NOMO-1 treated with DMSO at 0.1 percent for 48 hours (cell line): Measurements from ENCODE around the gene STMN1.
A peak's percentile ranks its signal among the peaks of the same experiment; 100 is the strongest.

Source experiments
- DNase-seq: peaks from one replicate; lab custom pipeline; 2025; ENCODE audit not compliant: unreplicated experiment; lab: John Stamatoyannopoulos, UW

STMN1 gene

DNA sequence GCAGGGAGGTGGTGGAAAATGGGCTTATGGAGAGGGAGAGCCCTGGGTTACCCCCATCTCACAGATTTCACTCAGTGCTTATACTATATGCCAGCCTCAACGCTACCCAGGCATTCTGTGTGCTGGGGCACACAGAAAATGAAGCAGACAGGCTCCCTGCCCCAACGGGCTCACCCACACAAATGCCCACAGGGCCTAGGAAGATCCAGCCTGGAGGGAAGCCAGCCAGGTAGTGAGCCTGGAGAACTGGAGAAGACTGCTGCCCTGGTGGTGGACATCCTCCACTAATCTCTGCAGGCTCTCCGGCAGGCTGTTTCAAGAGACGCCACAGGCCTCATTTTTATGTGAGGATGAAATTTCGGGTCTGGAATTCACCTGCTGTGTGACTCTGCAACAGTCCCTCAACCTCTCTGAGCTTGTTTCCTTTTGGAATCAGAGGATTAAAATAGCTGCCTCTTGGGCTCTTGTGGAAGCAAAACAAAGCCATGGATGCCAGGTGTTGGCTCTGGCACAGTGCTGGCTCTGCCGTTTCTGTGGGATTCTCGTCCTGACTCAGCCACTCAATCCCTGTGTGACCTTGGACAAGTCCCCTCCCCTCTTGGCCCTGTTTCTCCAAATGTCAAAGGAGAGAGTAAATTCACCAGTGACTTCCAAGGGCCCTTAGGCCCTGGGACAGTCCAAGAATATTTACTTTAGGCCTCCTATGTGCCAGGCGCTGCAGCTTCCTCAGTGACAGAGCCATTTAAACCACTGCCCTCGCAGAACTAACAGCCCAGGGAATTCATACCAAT is 34.3 kb downstream of the STMN1 start:
- no peak for DNase-seq

GRCh38 chr1:25871086-25871703 is 35.0 kb downstream of the STMN1 start:
- DNase-seq = no peak

- DNase-seq = no peak
These were observed 35.6 kb downstream of the STMN1 start for GRCh38 chr1:25870614-25871013.

GRCh38 chr1:25869909-25870606 is 36.2 kb downstream of the STMN1 start:
- no peak for DNase-seq

DNA sequence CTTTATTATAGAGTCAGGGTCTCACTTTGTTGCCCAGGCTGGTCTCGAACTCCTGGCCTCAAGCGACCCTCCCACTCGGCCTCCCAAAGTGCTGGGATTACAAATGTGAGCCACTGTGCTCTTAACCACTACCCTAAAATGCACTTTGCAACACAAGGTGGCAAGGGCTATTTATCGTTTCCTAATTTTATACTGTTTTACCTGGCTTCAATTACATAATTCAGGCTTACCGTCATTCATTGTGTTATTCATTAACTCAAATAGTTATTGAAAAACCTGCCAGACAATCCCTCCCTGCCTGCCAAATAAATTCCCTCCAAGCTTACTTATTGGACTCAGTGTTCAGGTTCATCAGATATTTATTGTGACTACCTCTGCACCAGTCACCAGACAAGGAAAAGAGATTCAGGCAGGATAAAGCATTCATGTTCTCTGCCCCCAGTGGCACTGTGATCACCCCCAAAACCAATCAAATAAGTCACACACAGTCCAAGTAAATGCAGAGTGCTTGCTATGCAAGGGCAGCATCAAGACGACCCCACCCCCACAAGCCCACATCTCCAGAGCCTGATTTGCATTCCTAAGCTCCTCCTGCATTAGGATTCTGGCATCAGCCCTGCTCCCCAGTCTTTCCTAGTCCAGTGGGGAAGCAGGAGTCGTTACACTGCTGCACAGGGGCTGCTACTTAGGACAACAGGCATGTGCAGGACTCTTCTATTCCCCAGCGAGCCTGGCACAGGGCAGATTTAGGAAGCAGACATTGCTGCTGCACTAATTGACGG is 38.8 kb downstream of the STMN1 start:
- DNase-seq = no peak

DNA sequence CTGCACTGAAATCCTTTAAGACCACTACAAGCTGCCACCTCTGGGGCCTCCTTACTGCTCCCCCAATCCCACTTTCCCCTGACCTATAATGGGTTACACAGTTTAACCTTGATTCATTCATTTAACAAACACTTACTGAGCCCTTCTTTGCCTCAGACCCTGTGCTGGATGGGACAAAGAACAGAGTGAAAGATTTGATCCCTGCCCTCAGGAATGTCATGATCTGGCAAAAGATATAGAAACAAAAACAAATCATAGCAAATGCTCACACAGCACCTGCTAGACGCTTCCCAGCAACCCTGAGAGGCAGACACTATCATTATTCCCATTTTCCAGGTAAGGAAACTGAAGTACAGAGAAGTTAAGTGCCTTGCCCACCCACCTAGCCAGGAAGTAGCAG is 39.9 kb downstream of the STMN1 start:
- no peak for DNase-seq

DNA sequence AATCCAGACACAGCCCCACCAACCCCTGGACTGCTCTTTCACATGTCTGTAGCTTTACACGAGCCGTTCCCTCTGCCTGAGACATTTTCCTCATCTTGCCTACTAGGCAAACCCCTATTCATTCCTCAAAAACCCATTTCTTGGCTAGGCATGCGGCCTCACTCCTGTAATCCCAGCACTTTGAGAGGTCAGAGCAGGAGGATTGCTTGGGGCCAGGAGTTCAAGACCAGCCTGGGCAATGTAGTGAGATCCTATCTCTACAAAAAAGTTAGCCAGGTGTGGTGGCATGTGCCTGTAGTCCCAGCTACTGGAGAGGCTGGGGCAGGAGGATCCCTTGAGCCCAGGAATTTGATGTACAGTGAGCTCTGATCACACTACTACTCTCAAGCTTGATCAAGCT is 41.8 kb downstream of the STMN1 start:
- DNase-seq = no peak

DNA sequence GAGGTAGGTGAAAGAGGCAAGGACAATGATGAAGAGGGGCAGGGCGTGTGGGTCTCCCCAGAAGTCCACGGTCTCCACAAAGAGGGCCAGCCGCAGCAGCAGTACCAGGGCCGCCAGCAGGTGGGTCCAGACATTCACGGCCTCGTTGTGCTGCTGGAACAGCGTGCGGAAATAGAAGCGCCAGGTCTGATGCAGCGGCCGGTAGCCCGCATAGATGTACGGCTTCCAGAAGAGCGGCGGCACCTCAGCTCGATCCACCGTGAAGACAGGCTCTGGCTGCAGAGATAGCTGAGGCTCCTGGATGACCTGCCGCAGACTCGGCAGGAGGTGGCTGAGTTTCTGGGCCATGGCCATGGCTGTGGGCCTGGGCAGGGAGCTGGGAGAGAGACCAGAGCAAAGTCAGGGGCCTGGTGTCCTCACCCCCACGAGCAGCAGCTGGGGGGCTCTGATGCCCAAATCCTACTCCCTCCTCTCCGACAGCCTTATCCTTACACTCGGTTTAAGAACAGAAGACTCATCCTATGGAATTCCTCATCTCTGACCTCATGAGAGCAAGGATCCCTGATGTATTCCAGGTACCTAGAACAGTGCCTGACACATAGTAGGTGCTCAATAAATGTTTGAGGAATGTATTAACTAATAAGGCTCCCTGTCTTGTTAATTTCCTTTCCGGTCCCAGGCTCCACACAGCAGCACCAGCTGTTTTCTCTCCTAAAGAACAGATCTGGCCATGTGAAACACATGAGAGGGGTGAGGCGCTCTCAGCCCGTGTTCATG is 42.5 kb downstream of the STMN1 start:
- no peak for DNase-seq

DNA sequence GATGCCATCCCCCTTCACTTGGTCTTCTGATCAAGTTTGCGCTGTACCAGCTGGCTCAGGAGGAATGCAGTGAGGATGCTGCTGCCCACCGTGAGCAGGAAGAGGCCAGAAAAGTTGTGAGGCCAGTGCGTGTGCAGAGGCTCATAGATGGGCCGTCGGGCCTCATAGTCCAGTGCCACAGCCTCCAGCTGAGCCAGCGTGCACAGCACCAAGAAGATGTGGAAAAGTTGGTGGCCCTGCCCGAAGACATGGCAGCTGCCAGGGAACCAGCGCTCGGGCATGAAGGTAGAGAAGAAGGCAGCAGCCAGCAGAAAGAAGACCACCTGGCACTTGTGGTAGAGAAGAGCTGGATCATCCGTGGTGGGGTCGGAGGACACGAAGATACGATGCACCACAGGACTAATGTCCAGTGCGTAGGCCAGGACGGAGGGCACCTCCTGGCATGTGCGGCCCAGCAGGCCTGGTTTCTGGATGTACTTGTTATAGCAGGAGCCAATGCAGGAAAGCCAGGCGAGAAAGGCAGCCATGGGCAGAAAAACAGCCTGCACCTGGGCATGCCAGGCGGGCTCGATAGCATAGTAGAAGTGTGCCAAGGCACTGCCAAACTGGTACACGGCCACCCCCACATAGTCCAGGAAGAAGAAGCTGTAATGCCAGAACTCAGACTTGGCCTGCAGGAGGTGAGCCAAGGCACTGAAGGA is 43.3 kb downstream of the STMN1 start:
- DNase-seq = no peak

GRCh38 chr1:25861316-25862286 is 44.6 kb downstream of the STMN1 start:
- peak; percentile 83 for DNase-seq

DNA sequence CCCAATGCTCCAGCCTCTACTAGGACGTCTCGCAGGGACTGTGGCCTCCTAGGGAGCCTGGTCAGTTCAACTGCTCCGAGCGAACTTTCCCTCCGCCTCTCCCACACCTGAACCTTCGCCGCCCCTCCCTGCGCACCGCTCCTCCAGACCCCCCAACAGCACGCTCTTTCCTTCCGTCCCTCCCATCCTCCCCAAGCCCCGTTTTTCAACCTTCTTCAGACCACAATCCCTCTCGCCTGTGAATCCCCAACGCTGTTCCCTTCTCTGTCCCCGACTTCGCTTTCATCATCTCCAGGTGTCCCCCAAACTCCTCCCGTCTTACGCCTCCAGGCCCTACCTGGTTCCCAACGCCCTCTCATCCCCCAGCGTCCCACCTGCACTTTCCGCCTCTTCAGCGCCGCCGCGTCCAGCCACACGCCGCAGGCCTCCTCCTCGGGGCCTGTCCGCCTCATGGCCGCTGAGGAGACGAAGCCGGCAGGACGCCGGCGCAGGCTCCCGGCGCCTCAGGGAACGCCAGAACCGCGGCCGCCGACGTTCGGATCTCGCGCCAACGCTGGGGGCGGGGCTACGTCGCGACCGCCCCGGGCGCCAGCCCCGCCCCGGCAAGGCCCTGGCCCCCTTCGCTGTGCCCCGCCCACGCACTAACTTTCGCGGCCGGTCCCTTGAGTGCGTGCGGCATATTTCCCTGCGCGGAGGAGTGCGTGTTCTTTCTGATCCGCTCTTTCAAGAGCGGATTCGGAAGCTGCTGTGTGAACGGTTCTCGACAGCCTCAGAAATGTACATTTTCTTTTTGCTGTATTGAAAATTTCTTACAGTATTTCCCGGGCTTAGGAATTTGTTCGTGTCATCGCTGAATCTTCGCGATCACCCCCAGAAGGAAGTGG is 47.1 kb downstream of the STMN1 start, which contains the start of gene AUNIP:
Gene AUNIP, minus strand, starts transcription at position 552 of the 884 bp plus-strand sequence. Its CDS starts 100 bp downstream, at position 452.
- DNase-seq = peak; percentile 87

- DNase-seq = peak; percentile 23
These were observed 47.7 kb downstream of the STMN1 start for GRCh38 chr1:25858494-25858893.

- no peak for DNase-seq
These were observed 49.4 kb downstream of the STMN1 start for GRCh38 chr1:25856856-25857255.

GRCh38 chr1:25854554-25854953 is 51.7 kb downstream of the STMN1 start:
- no peak for DNase-seq
